Uterus (tissue), 2 donors: ENCODE measurements around the gene PWP2.

ENCODE experiments used
- CTCF ChIP-seq, 4 experiments: fragments of 200-600 bp in 2 of 4; fragments of 450-650 bp in 2 of 4; sonication (generic) in 2 of 4; IDR thresholded peaks; one replicate each; pipeline ENCODE4 v1.5.1; 2016 to 2019; ENCODE audit warnings: antibody characterized with exemption in 4 of 4, mild to moderate bottlenecking in 2 of 4, moderate library complexity in 1 of 4
- POLR2A ChIP-seq, 2 donors: fragments of 450-650 bp; IDR thresholded peaks; one replicate each; pipeline ENCODE4 v1.6.1; 2016; ENCODE audit warnings: antibody characterized with exemption in 2 of 2, mild to moderate bottlenecking in 1 of 2, moderate library complexity in 1 of 2

- TF ChIP-seq CTCF (IDR thresholded peaks at IDR 0.05) = no peak
- TF ChIP-seq POLR2A (IDR thresholded peaks at IDR 0.05) = no peak
Measured at GRCh38 chr21:44058652-44058964, 48.6 kb upstream of the PWP2 start.
